Superior temporal gyrus (tissue), 1 donor: ENCODE data around the gene MAGEA9B.
"Not testable (repeated sequence)": the region's sequence is repeated elsewhere in the genome, so short reads cannot be mapped to it uniquely, and the experiment has no call there.

ENCODE experiments used
- DNase-seq: peaks from one replicate; pipeline ENCODE4 v3.0.0-alpha.2; 2016; ENCODE audit errors: extremely low spot score

Gene MAGEA9B

GRCh38 chrX:149571770-149572169, 15.5 kb downstream of the MAGEA9B start:
- DNase-seq = no peak

- DNase-seq = no peak
Observed at GRCh38 chrX:149570668-149571067, 16.6 kb downstream of the MAGEA9B start.

GRCh38 chrX:149569770-149570169, 17.5 kb downstream of the MAGEA9B start:
- DNase-seq = no peak

- DNase-seq = no peak
Observed at GRCh38 chrX:149568701-149569296, 18.5 kb downstream of the MAGEA9B start.

- no peak for DNase-seq
Observed at GRCh38 chrX:149567621-149568417, 19.4 kb downstream of the MAGEA9B start.

GRCh38 chrX:149563359-149563758, 23.9 kb downstream of the MAGEA9B start:
- no peak for DNase-seq

- not testable (repeated sequence) for DNase-seq
Observed at GRCh38 chrX:149555251-149555650, 32.0 kb downstream of the MAGEA9B start.

GRCh38 chrX:149551939-149552248, 35.4 kb downstream of the MAGEA9B start:
- DNase-seq = not testable (repeated sequence)

- DNase-seq = not testable (repeated sequence)
Observed at GRCh38 chrX:149551245-149551938, 35.9 kb downstream of the MAGEA9B start.

GRCh38 chrX:149550454-149550853, 36.8 kb downstream of the MAGEA9B start:
- not testable (repeated sequence) for DNase-seq

GRCh38 chrX:149549701-149550100, 37.6 kb downstream of the MAGEA9B start, which contains the start of gene HSFX3:
HSFX3 (minus strand) TSS chrX:149549924; CDS start chrX:149549852, 72 bp downstream.
- not testable (repeated sequence) for DNase-seq

GRCh38 chrX:149547782-149548181, 39.5 kb downstream of the MAGEA9B start:
- DNase-seq = not testable (repeated sequence)

- DNase-seq = not testable (repeated sequence)
Observed at GRCh38 chrX:149546962-149547361, 40.3 kb downstream of the MAGEA9B start.

GRCh38 chrX:149545545-149546543, 41.4 kb downstream of the MAGEA9B start:
- DNase-seq = not testable (repeated sequence)

- no peak for DNase-seq
Observed at GRCh38 chrX:149541521-149542047, 45.7 kb downstream of the MAGEA9B start.

GRCh38 chrX:149540621-149541520, 46.4 kb downstream of the MAGEA9B start, which contains the start of gene EOLA1:
EOLA1 (plus strand) TSS chrX:149541012; CDS start chrX:149545631, 4,619 bp downstream.
- DNase-seq = peak; percentile 83

GRCh38 chrX:149540131-149540620, 47.1 kb downstream of the MAGEA9B start:
- DNase-seq = no peak

GRCh38 chrX:149539283-149540130, 47.8 kb downstream of the MAGEA9B start:
- peak; percentile 62 for DNase-seq

- not testable (repeated sequence) for DNase-seq
Observed at GRCh38 chrX:149537474-149537873, 49.8 kb downstream of the MAGEA9B start.
